HUES48 (cell line): Measurements from ENCODE around the gene ERBB2.

ENCODE experiments used
- H3K27ac ChIP-seq: one replicate; pipeline ENCODE4 v1.7.0; 2013; ENCODE audit warnings: low read depth, low read length, inconsistent platforms
- H3K27me3 ChIP-seq: 2 replicates; pipeline ENCODE4 v1.6.1; 2013; ENCODE audit warnings: mild to moderate bottlenecking, low read length; ENCODE audit not compliant: control insufficient read depth, insufficient read depth
- H3K36me3 ChIP-seq: 2 replicates; pipeline ENCODE4 v1.6.1; 2013; ENCODE audit warnings: low read length; ENCODE audit not compliant: control insufficient read depth, insufficient read depth
- H3K4me1 ChIP-seq: 2 replicates; pipeline ENCODE4 v1.6.1; 2013; ENCODE audit warnings: mild to moderate bottlenecking, low read length; ENCODE audit not compliant: control insufficient read depth, insufficient read depth
- H3K4me3 ChIP-seq: 2 replicates; pipeline ENCODE4 v1.5.1; 2013; ENCODE audit warnings: mild to moderate bottlenecking, low read depth, low read length
- H3K9ac ChIP-seq: 2 replicates; pipeline ENCODE4 v1.6.1; 2013; ENCODE audit warnings: mild to moderate bottlenecking, low read depth, low read length, moderate library complexity
- H3K9me3 ChIP-seq: 2 replicates; pipeline ENCODE4 v1.6.1; 2013; ENCODE audit warnings: low read length; ENCODE audit not compliant: control insufficient read depth, insufficient read depth

The ERBB2 gene

DNA sequence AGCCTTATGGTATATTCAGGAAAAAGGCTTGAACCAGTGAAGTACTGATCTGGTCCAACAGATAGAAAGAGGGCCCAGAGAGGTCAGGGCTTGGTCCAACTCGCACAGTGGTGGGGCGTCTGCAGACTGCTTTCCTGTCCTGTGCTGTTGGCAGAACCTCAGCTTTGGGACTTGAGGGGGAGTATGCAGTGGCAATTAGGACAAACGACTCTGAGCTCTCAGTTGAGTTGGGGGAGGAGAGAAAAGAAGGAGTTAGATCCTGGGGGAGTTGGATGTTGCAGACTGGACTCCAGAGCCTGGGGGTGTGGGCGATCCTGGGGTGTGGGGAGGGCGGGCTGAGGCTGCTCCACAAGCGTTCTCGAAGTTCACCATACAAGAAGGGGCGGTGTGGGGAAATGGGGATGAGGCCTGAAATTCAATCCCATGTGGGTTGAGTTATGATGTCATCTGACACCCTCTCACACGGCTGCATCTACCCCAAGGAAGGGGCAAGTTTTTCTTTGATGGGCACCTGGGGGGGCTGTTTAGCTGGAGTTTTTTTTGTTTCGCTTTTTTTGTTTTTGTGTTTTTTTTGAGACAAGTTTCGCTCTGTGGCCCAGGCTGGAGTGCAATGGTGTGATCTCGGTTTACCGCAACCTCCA, 52.5 kb downstream of the ERBB2 start:
- no peak overlapping the region for H3K4me3 ChIP-seq
- H3K9me3 ChIP-seq, result no peaks in the 10 kb centered on the region
- no peak overlapping the region for H3K27ac ChIP-seq
- peaks cover 31% of the 10 kb centered on the region for H3K4me1 ChIP-seq
- H3K9ac ChIP-seq, result no peak overlapping the region
- peaks cover 8% of the 10 kb centered on the region for H3K27me3 ChIP-seq
- peaks cover 3% of the 10 kb centered on the region for H3K36me3 ChIP-seq

DNA sequence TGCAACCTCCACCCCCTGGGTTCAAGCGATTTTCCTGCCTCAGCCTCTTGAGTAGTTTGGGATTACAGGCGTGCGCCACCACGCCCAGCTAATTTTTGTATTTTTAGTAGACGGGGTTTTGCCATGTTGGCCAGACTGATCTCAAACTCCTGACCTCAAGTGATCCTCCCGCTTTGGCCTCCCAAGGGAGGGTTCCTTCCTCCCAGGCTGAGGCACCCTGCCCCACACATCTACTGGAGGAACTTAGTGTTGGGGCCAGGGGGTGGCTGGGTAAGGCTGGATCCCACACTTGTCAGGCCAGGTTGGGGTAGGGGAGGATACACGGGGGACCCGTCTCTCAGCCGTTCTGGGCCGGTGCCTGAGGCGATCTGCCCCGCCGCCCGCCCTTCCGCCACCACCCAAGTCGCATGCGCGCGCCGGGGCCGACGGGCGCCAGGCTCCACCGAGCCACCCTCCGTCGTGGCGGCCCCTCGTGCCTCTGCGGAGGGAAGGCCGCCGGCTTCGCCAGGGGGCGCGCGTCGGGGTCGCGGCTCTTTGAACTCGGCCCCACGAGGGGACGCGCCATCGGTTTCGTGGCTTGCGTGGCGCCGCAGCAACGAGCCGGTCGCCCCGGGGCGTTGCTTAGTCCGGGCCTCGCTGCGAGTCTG, 53.8 kb downstream of the ERBB2 start:
- Histone ChIP-seq H3K4me1 (peaks cover 31% of the 10 kb centered on the region), H3K9me3 (no peaks in the 10 kb centered on the region), H3K9ac (peak overlapping the region; percentile 76; the same call in 1 of the 2 replicates), H3K4me3 (peak overlapping the region; percentile 68), H3K27me3 (peaks cover 8% of the 10 kb centered on the region), H3K27ac (peak overlapping the region; percentile 42), H3K36me3 (no peaks in the 10 kb centered on the region)

GRCh38 chr17:39754161-39754957, 54.5 kb downstream of the ERBB2 start:
- peak overlapping the region; percentile 76; the same call in 1 of the 2 replicates for H3K9ac ChIP-seq
- H3K4me1 ChIP-seq, result peaks cover 31% of the 10 kb centered on the region
- H3K4me3 ChIP-seq, result peak overlapping the region; percentile 68
- no peaks in the 10 kb centered on the region for H3K9me3 ChIP-seq
- peak overlapping the region; percentile 42 for H3K27ac ChIP-seq
- no peaks in the 10 kb centered on the region for H3K36me3 ChIP-seq
- peaks cover 8% of the 10 kb centered on the region for H3K27me3 ChIP-seq

GRCh38 chr17:39754958-39755553, 55.2 kb downstream of the ERBB2 start:
- H3K27ac ChIP-seq, result peak overlapping the region; percentile 21
- peaks cover 8% of the 10 kb centered on the region for H3K27me3 ChIP-seq
- no peaks in the 10 kb centered on the region for H3K36me3 ChIP-seq
- peak overlapping the region; percentile 68; the same call in 1 of the 2 replicates for H3K4me3 ChIP-seq
- no peak overlapping the region for H3K9ac ChIP-seq
- H3K4me1 ChIP-seq, result peaks cover 31% of the 10 kb centered on the region
- H3K9me3 ChIP-seq, result no peaks in the 10 kb centered on the region

DNA sequence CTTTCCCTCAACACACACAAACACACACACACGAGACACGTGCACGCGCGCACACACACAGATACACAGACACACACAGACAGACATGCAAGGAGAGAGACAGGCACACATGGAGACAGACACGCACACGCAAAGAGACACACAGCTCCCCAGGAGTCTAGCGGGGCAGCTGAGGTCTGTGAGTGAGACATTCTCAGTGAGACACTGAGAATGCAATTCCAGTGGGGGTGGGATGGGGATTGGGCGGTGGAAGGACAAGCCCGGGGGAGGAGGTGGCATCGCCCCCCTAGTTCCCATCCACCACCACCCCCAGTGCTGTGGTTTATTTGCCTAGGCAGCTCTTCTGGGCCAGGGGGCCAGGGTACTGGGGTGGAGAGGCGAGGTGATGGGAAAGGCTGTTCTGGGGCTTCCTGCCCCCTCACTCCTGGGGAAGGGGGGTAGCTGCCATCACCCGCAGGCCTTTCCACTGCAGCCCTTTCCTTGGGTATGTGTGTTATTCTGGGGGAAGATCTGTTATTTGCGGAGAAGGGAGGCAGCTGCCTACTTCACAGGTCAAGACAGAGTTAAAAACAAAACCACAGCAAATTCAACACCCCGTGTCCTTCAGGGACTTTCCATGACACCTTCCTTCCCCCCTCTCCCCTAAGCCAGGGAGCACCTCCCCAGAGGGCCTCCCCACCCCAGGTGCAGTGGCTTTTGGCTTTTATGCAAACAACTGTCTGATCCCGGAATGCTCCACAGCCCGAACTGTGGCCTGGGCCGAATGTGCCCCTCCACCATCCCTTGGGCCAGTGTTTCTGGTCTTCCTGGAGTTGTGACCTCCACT, 55.9 kb downstream of the ERBB2 start:
- no peaks in the 10 kb centered on the region for H3K9me3 ChIP-seq
- H3K4me1 ChIP-seq, result peaks cover 31% of the 10 kb centered on the region
- H3K9ac ChIP-seq, result no peak overlapping the region
- no peak overlapping the region for H3K27ac ChIP-seq
- no peak overlapping the region for H3K4me3 ChIP-seq
- no peaks in the 10 kb centered on the region for H3K36me3 ChIP-seq
- H3K27me3 ChIP-seq, result peaks cover 8% of the 10 kb centered on the region

GRCh38 chr17:39756380-39757079, 56.7 kb downstream of the ERBB2 start:
- no peaks in the 10 kb centered on the region for H3K36me3 ChIP-seq
- no peak overlapping the region for H3K4me3 ChIP-seq
- H3K9me3 ChIP-seq, result no peaks in the 10 kb centered on the region
- H3K27me3 ChIP-seq, result peaks cover 8% of the 10 kb centered on the region
- no peak overlapping the region for H3K27ac ChIP-seq
- peaks cover 27% of the 10 kb centered on the region for H3K4me1 ChIP-seq
- no peak overlapping the region for H3K9ac ChIP-seq

DNA sequence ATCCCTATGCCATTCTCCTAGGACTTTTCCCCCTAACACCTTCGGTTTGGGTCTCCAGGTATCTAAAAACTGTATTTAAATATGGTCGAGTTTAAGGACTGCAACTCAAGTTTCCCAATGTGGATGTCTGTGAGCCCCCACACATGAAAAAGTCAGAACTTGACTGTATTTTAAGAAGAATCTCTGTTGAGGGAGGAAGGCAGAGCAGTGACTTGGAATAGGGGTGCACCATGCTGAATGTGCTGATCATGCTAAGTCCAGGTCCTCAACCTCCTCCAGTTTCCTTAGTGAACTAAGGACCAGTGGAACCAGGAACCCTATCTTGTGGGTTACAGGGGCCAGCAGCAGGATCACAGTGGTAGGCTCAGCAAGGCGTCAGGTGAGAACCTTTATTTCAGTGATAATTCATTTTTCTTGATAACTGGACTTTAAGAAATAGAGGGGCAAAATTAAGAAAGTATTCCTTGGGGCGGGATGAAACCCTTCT, 57.4 kb downstream of the ERBB2 start:
- Histone ChIP-seq H3K9ac (no peak overlapping the region), H3K36me3 (no peaks in the 10 kb centered on the region), H3K4me3 (no peak overlapping the region), H3K27ac (no peak overlapping the region), H3K4me1 (peaks cover 21% of the 10 kb centered on the region), H3K27me3 (peaks cover 8% of the 10 kb centered on the region), H3K9me3 (no peaks in the 10 kb centered on the region)

DNA sequence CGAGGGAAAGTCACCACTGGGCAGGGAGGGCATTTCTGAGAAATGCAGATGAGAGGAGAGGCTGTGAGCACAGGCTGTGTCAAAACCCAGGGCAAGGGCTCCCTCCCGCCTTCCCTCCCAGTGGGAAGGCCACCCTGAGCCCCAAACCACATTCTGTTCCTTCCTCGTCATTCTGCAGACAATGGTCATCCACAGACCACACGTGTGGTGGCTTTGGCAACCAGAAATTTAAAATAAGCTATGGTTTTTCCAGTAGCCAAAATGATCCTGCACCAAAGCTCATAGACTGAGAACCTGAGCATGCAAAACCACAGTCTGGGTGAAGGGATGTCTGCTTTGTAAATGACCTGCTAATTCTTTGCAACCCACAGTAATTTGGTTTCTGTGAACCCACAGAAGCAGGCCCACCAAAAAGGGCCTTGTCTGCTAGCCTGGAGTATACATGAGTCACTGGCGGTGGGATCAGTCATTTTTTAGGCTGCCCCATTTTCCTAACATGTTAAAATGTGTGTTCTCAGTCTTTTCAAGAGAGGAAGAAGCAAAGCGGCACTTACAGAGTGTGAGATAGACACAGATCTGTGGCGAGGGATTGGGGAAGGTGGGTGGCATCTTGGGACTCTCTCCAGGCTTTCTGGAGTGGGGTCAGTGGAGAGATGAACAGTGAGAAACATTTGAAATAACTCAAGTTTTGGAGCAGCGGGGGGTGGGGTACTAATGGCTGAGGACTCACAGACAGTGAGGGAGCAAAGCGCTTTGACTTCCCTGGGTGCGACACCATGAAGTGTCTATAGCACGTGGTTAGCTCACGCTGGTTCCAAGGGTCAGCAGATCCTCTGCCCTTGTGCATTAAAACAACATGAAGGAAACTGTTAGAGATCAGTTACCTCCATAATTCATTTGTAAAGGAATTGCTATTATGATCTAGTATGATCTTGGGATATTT, 58.3 kb downstream of the ERBB2 start:
- no peak overlapping the region for H3K27ac ChIP-seq
- H3K4me3 ChIP-seq, result no peak overlapping the region
- H3K27me3 ChIP-seq, result peaks cover 6% of the 10 kb centered on the region
- no peaks in the 10 kb centered on the region for H3K36me3 ChIP-seq
- H3K4me1 ChIP-seq, result peaks cover 19% of the 10 kb centered on the region
- no peaks in the 10 kb centered on the region for H3K9me3 ChIP-seq
- no peak overlapping the region for H3K9ac ChIP-seq

DNA sequence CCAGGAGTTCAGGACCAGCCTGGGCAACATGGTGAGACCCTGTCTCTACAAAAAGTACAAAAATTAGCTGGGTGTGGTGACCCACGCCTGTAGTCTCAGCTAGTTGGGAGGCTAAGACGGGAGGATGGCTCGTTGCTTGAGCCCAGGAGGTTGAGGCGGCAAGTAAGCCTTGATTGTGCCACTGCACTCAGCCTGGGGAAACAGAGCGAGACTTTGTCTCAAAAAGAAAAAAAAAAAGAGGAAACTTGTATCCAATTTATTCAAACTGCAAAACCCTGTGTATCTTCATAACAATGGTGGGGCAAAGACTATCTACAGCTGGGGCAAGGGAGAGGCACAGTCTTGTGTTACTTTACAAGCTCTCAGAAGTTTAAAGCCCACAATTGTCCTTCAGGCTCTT, 59.3 kb downstream of the ERBB2 start:
- peaks cover 19% of the 10 kb centered on the region for H3K4me1 ChIP-seq
- H3K27ac ChIP-seq, result no peak overlapping the region
- no peaks in the 10 kb centered on the region for H3K9me3 ChIP-seq
- no peak overlapping the region for H3K4me3 ChIP-seq
- peaks cover 4% of the 10 kb centered on the region; the same call in 1 of the 2 replicates for H3K27me3 ChIP-seq
- no peaks in the 10 kb centered on the region for H3K36me3 ChIP-seq
- H3K9ac ChIP-seq, result no peak overlapping the region
